HepG2 (cell line): ENCODE data around the gene MIPEP. TPM values are rescaled to one million over a fixed set of nuclear protein-coding genes. Genes with fewer than 3 reads are reported as not detected.

Experiments used
- CEBPB ChIP-seq: IDR thresholded peaks from 2 replicates; pipeline ENCODE4 v1.6.1; 2011; ENCODE audit warnings: low read depth, low read length, improper control_type of control experiment, borderline replicate concordance
- CREB1 ChIP-seq, 2 experiments: fragments of 450-650 bp in 1 of 2; IDR thresholded peaks; 2 replicates each; pipeline ENCODE4 v1.6.1; 2016 to 2017; ENCODE audit warnings: control low read depth in 1 of 2, mild to moderate bottlenecking in 1 of 2, missing compliant biosample characterization in 1 of 2, missing genetic modification characterization in 1 of 2
- FOSL2 ChIP-seq: sonication (generic); formaldehyde crosslinking; IDR thresholded peaks from 2 replicates; pipeline ENCODE4 v1.4.0; 2020; ENCODE audit warnings: missing genetic modification reagents
- FOXA3 ChIP-seq: IDR thresholded peaks from 2 replicates; pipeline ENCODE4 v1.6.1; 2016; ENCODE audit warnings: missing genetic modification reagents, missing compliant biosample characterization
- HHEX ChIP-seq: IDR thresholded peaks from 2 replicates; pipeline ENCODE4 v1.6.1; 2016; ENCODE audit warnings: control low read depth
- HMG20A ChIP-seq: IDR thresholded peaks from 2 replicates; pipeline ENCODE4 v1.6.1; 2016; ENCODE audit warnings: borderline replicate concordance
- HNF4G ChIP-seq, 2 experiments: sonication (generic) in 1 of 2; formaldehyde crosslinking in 1 of 2; IDR thresholded peaks; 2 replicates each; pipeline versions ENCODE4 v1.4.0 to v1.6.1; 2011 to 2020; ENCODE audit warnings: borderline replicate concordance in 2 of 2, low read depth in 2 of 2, mild to moderate bottlenecking in 2 of 2, low read length in 1 of 2, missing genetic modification reagents in 1 of 2, moderate library complexity in 1 of 2
- MEF2D ChIP-seq: sonication (generic); formaldehyde crosslinking; IDR thresholded peaks from 2 replicates; pipeline ENCODE4 v1.5.1; 2020; ENCODE audit warnings: mild to moderate bottlenecking, missing genetic modification reagents
- NCOA2 ChIP-seq: sonication (generic); formaldehyde crosslinking; IDR thresholded peaks from 2 replicates; pipeline ENCODE4 v1.8.0; 2022; ENCODE audit warnings: inconsistent platforms
- NR2F1 ChIP-seq, 2 experiments: fragments of 450-650 bp in 1 of 2; formaldehyde crosslinking in 1 of 2; IDR thresholded peaks; 2 replicates each; pipeline versions ENCODE4 v1.5.0 to v1.6.1; 2016 to 2020; ENCODE audit warnings: mild to moderate bottlenecking in 1 of 2, missing compliant biosample characterization in 1 of 2, missing genetic modification reagents in 1 of 2, moderate library complexity in 1 of 2
- SOX6 ChIP-seq, 2 experiments: fragments of 450-650 bp in 1 of 2; sonication (generic) in 1 of 2; formaldehyde crosslinking in 1 of 2; IDR thresholded peaks; 2 replicates each; pipeline versions ENCODE4 v1.4.0 to v1.6.1; 2017 to 2020; ENCODE audit warnings: antibody characterized with exemption in 1 of 2, mild to moderate bottlenecking in 1 of 2, missing genetic modification reagents in 1 of 2
- TEAD3 ChIP-seq: optimal IDR thresholded peaks from 2 replicates; pipeline ENCODE3; 2016; ENCODE audit warnings: borderline replicate concordance
- ZBTB20 ChIP-seq: sonication (generic); formaldehyde crosslinking; IDR thresholded peaks from 2 replicates; pipeline ENCODE4 v1.8.1; 2023; ENCODE audit warnings: missing genetic modification reagents, low read depth, mild to moderate bottlenecking, borderline replicate concordance
- ZNF331 ChIP-seq: sonication (generic); formaldehyde crosslinking; IDR thresholded peaks from 2 replicates; pipeline ENCODE4 v1.4.0; 2020; ENCODE audit warnings: missing genetic modification reagents
- polyA plus RNA-seq, 8 experiments: library from polyadenylated mRNA; depleted of rRNA in 3 of 8; stranded (reverse) in 7 of 8; unstranded in 1 of 8; fragments of >200 nt; fragmentation: Illumina TruSeq in 4 of 8; extraction: Trizol in 4 of 8; gene quantifications; 2 replicates each; pipeline versions ENCODE4 v1.2.1 to v1.2.3, GENCODE V29; 2011 to 2016; ENCODE audit warnings: low read depth in 4 of 8, missing spikeins in 1 of 8, mixed read lengths in 1 of 8; ENCODE audit not compliant: insufficient read depth in 1 of 8
- total RNA-seq, 5 experiments: library from RNA; depleted of rRNA; stranded (reverse); fragments of >200 nt; fragmentation: Illumina TruSeq; extraction: Trizol; gene quantifications; 2 replicates each; pipeline ENCODE4 v1.2.3, GENCODE V29; 2016; ENCODE audit warnings: low read depth in 1 of 5
- TF ChIP-seq, protein P1 (sequence below): sonication (generic); formaldehyde crosslinking; IDR thresholded peaks from 2 replicates; pipeline ENCODE4 v1.8.0; 2022; ENCODE audit warnings: mild to moderate bottlenecking, missing genetic modification reagents
- TF ChIP-seq, protein P2 (sequence below), 2 experiments: fragments of 450-650 bp in 1 of 2; sonication (generic) in 1 of 2; formaldehyde crosslinking; IDR thresholded peaks; 2 replicates each; pipeline versions ENCODE4 v1.5.0 to v1.8.0; 2020 to 2022; ENCODE audit warnings: mild to moderate bottlenecking in 1 of 2, missing genetic modification reagents in 1 of 2
- TF ChIP-seq, protein P3 (sequence below): IDR thresholded peaks from 2 replicates; pipeline ENCODE4 v1.4.0; 2020; ENCODE audit warnings: mild to moderate bottlenecking, missing genetic modification reagents

Gene MIPEP
- total and polyA plus RNA-seq, 2 of the 13 experiments (the other 11 are each of a cell fraction or from before 2014, with no cell fraction given), result 9.3 to 24.1 TPM

DNA sequence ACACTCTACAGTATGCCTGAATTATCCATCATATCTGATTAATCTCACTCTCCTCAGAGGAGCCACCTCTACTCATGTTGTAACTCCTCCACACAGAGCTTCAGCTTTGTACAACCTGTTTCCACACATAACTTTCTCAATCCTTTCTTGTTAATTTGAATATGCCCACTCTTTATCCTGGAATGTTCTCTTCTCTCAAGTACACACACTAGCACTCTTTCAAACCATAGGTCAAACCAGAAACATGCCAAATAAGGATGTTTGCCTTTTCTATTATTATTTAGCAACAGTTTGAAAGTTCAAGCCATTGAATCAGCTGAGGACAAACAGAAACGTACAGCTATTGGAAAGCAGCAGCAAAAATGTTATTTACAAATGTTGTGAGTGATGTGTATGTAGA, 110.3 kb downstream of the MIPEP start (continued):
- TF ChIP-seq, protein P1, sequence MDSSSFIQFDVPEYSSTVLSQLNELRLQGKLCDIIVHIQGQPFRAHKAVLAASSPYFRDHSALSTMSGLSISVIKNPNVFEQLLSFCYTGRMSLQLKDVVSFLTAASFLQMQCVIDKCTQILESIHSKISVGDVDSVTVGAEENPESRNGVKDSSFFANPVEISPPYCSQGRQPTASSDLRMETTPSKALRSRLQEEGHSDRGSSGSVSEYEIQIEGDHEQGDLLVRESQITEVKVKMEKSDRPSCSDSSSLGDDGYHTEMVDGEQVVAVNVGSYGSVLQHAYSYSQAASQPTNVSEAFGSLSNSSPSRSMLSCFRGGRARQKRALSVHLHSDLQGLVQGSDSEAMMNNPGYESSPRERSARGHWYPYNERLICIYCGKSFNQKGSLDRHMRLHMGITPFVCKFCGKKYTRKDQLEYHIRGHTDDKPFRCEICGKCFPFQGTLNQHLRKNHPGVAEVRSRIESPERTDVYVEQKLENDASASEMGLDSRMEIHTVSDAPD, result no peak
- TF ChIP-seq ZNF331 (CRISPR knock-in tag) (0 out of 2 replicates have a peak, but pooled peaks have one; percentile 35), TEAD3 (CRISPR knock-in tag) (peak; percentile 73), CREB1 (IDR thresholded peaks at IDR 0.05) (no peak), CREB1 (CRISPR knock-in tag; IDR thresholded peaks at IDR 0.05) (0 out of 2 replicates have a peak, but pooled peaks have one; percentile 25), FOSL2 (CRISPR knock-in tag) (0 out of 2 replicates have a peak, but pooled peaks have one; percentile 6), CEBPB (peak; percentile 77), SOX6 (IDR thresholded peaks at IDR 0.05) (no peak), SOX6 (CRISPR knock-in tag; IDR thresholded peaks at IDR 0.05) (peak; percentile 52; the same call in 1 of the 2 replicates), HMG20A (CRISPR knock-in tag) (peak; percentile 52; the same call in 1 of the 2 replicates), HNF4G (IDR thresholded peaks at IDR 0.05; ENCODE audit: borderline replicate concordance, low read depth, low read length) (0 out of 2 replicates have a peak, but pooled peaks have one; percentile 18), HNF4G (CRISPR knock-in tag; IDR thresholded peaks at IDR 0.05; ENCODE audit: borderline replicate concordance, low read depth) (no peak), MEF2D (CRISPR knock-in tag) (0 out of 2 replicates have a peak, but pooled peaks have one; percentile 35), HHEX (CRISPR knock-in tag) (peak; percentile 64), NCOA2 (CRISPR knock-in tag) (0 out of 2 replicates have a peak, but pooled peaks have one; percentile 21), ZBTB20 (CRISPR knock-in tag) (peak; percentile 43; the same call in 1 of the 2 replicates), FOXA3 (peak; percentile 53; the same call in 1 of the 2 replicates), NR2F1 (CRISPR knock-in tag; IDR thresholded peaks at IDR 0.05) (peak in 1 of 2 experiments; percentile 77; a peak in 2 of 4 replicates)
- TF ChIP-seq, protein P2, sequence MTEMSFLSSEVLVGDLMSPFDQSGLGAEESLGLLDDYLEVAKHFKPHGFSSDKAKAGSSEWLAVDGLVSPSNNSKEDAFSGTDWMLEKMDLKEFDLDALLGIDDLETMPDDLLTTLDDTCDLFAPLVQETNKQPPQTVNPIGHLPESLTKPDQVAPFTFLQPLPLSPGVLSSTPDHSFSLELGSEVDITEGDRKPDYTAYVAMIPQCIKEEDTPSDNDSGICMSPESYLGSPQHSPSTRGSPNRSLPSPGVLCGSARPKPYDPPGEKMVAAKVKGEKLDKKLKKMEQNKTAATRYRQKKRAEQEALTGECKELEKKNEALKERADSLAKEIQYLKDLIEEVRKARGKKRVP (CRISPR knock-in tag; IDR thresholded peaks at IDR 0.05), result 0 out of 4 replicates have a peak, but pooled peaks of 1 of the 2 experiments have one; percentile 50
- TF ChIP-seq, protein P3, sequence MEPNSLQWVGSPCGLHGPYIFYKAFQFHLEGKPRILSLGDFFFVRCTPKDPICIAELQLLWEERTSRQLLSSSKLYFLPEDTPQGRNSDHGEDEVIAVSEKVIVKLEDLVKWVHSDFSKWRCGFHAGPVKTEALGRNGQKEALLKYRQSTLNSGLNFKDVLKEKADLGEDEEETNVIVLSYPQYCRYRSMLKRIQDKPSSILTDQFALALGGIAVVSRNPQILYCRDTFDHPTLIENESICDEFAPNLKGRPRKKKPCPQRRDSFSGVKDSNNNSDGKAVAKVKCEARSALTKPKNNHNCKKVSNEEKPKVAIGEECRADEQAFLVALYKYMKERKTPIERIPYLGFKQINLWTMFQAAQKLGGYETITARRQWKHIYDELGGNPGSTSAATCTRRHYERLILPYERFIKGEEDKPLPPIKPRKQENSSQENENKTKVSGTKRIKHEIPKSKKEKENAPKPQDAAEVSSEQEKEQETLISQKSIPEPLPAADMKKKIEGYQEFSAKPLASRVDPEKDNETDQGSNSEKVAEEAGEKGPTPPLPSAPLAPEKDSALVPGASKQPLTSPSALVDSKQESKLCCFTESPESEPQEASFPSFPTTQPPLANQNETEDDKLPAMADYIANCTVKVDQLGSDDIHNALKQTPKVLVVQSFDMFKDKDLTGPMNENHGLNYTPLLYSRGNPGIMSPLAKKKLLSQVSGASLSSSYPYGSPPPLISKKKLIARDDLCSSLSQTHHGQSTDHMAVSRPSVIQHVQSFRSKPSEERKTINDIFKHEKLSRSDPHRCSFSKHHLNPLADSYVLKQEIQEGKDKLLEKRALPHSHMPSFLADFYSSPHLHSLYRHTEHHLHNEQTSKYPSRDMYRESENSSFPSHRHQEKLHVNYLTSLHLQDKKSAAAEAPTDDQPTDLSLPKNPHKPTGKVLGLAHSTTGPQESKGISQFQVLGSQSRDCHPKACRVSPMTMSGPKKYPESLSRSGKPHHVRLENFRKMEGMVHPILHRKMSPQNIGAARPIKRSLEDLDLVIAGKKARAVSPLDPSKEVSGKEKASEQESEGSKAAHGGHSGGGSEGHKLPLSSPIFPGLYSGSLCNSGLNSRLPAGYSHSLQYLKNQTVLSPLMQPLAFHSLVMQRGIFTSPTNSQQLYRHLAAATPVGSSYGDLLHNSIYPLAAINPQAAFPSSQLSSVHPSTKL, result peak; percentile 65; the same call in 1 of the 2 replicates
